Epidermal melanocyte (primary cell): ENCODE data around the gene KCNK10.
"Not testable (repeated sequence)": the region's sequence is repeated elsewhere in the genome, so short reads cannot be mapped to it uniquely, and the experiment has no call there.

Experiments
- DNase-seq: peaks from one replicate; pipeline ENCODE4 v3.0.0; 2011; ENCODE audit warnings: low spot score; ENCODE audit not compliant: insufficient read length

The KCNK10 gene

DNA sequence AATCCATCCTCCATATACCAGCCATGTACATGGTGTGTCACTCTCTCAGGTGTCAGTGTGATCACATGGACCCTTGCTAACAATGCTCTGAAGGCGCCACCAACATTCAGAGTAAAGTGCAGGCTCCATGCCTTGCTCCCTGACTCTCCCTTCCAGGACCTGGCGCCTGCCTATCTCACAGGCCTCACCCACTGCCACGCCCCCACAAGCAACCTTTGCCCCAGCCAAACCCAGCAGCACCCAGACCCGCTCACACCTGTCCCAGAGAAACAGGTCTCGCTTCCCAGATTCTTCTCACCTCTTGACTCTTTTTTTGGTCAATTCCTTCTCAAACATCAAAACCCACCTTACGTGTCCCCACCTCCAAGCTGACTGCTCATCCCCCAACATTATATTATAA, 52.3 kb downstream of the KCNK10 start:
- no peak for DNase-seq

DNA sequence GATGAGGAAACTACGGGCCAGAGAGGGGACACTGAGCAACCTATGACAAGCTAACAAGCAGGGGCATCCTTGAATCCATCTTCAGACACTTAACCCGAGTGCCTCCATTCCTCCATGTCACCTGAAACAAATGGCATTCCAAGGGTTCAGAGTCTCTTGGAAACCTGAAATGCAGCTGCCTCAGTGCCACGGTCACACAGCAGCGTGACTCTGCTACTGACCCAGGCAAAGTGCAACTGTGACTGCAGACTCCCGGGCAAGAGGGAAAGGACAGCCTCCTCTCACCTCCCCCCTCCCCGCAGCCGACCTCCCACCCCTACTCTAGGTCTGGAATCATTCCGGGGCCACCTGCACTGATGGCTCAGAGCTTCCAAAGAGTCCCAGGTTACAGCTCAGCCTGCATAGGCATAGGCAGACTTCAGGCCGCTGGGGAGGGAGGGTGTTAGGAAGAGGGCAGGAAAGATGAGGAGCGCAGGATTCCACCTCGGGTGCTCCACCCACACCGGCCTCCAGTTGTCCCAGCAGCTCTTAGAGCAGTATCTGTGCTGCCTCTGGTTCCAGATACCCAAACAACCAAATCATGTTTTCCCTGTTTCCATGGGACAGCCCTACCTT, 53.2 kb downstream of the KCNK10 start:
- DNase-seq = no peak

DNA sequence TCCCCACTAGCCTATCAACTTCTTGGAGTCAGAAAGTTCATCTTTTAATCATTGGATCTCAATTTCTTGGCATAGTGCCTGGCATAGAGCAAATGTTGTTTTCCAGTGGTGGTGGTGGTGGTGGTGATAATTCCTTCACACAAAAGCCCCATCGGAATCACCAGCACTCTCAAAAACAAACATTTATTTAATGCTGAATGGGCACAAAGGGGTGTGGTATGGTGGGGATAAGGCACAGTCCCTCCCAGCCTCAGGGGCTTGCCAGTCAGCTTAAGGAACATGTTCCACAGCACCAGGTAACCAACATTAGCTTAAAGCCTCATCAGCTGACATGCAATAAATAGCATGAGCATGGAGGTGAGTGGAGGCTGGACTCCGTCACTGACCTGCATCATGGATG, 56.6 kb downstream of the KCNK10 start:
- no peak for DNase-seq

DNA sequence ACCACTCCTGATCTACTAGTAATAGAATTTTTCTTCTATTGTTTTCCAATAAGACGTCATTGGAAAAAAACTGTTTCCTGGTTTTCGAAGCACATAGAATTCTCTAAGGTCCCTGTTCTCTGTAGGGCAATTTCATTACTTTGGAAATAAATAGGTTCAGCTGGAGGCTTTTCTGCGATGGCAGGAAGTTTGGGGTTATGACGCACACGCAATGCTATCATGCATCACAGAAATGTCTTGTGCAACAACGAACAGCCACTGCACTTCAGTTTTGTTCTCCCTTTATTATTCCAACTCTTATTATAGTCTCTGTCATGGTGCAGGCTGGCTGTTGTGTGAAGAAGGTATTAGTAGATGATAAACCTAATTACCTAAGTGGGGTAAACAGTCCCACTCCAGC, 59.0 kb downstream of the KCNK10 start:
- no peak for DNase-seq

DNA sequence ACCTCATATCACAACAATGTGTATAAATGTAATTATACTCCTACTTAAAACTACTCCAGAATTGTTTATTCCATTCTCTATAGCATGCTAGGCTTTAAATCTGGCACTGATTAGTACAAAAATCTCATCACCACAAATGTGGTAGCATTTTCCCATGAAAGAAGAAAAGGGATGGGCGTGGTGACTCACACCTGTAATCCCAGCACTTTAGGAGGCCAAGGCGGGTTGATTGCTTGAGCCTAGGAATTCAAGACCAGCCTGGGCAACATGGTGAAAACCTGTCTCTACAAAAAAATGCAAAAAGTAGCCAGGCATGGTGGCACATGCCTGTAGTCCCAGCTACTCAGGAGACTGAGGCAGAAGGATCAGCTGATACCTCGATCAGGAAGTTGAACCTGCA, 61.8 kb downstream of the KCNK10 start:
- DNase-seq = not testable (repeated sequence)

DNA sequence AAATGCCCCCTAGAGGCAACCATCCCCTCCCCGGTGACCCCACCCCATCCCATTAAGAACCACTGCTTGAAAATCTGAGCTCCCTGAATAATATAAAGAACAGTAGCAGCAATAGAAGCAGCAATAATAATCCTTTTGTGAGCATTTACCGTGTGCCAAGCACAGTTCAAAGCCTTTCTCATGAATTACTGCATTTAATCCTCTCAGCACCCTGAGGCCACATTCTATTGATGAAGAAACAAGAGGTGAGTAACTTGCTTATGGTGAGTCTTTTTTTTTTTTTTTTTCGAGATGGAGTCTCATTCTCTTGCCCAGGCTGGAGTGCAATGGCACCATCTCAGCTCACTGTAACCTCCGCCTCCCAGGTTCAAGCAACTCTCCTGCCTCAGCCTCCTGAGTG, 65.0 kb downstream of the KCNK10 start:
- DNase-seq = no peak

DNA sequence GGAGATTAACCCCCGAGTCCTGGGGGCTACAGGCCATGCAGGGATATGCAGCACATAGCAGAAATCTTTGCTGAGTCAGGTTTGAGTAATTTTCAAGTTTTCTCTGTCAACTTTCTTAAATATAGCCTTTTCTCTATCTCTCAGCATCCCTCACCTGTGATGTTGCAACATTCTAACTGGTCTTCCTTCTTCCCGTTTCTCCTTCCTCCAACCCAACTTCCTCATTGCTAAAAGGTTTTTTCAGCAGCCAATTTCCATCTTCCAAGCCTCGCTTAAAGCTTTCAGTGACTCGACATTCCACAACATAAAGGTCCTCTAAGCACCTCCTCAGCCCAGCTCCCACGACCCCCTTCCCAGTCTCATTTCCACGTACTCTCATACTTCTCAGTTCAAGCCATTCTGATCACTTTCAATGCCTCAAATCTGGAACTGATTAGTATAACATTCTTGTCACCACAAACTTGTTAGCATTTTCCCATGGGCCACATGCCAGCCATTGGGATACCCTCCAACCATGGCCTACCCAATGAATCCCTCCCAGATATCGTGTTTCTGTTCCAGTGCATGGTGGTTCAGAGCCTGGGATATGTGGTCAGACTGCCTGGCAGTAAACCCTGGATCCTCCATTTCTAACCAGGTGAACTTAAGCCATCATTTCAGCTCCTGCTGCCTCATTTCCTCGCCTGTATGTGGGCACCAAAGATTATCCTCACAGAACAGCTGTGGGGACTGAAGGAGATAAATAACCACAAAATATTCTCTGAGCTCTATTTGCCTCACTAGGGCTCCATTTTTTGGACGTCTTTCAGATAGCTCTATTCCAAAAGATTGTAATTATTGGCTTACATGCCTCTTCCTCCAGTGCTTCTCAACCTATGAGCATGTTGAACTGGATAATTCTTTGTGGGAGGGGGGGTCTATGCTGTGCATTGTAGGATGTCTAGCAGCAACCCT, 65.8 kb downstream of the KCNK10 start:
- DNase-seq = no peak

DNA sequence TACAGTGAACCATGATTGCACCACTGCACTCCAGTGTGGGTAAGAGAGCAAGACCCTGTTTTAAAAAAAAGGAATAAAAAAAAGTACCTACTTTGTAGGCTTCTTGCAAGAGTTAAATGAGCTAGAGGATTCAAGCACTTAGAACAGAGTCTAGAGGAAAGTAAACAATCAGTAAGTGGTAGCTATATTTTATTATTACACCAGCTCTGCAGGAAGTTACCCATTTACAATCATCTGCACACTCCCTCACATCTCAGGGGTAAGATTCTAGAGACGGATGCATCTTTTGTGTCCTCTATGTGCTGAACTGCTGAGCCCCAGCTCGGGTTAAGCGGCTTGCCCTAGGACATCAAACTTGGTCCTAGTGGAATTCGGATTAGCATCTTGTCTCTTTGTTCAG, 67.3 kb downstream of the KCNK10 start:
- no peak for DNase-seq

DNA sequence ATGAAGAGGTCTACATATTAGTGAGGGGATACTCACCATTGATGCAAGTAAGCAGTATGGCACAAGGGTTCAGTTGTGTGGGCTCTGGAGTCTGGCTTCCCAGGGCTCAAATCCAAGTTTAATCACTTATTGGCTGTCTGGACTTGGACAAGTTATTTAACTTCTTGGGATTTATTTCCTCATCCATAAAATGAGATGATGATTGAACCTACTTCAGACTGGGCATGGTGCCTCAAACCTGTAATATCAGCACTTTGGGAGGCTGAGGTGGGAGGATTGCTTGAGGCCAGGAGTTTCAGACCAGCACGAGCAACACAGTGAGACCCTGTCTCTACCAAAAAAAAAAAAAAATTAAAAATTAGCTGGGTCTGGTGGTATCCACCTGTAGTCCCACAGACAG, 67.9 kb downstream of the KCNK10 start:
- no peak for DNase-seq

DNA sequence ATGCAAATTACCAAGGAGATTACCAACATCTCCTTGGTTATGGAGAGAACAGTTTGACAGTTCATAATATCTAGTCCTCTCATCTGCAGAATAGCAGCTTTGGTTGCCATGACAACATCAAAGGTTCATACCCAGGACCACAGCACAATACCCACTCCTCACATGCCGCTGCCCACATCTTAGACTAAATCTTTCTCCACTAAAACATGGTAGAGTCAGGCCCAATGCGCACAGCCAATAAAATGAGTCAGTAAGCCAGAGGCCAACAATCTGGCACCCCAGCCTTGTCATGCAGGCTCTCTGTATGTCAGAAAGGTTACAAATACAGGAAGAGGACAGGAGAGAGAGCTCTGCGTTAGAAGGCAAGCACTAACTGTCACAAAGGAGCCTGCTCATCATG, 70.6 kb downstream of the KCNK10 start:
- no peak for DNase-seq

DNA sequence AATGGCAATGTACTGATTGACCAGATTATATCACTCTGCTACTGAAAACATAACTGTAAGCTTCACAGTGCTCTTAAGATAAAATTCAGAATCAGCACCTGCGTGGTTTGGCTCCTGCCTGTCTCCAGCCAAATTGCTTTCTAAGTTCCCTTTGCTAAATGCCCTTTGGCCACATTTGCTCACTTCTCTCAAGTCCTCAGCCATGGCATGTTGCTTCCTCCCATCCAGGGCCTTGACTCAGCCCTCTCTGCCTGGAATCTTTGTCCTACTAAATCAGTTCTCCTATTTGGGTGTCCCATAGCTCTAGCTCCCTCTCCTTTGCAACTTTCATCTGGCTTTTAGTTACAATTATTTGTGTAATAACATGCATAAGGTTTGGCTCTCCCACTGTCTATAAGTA, 71.4 kb downstream of the KCNK10 start:
- DNase-seq = no peak

DNA sequence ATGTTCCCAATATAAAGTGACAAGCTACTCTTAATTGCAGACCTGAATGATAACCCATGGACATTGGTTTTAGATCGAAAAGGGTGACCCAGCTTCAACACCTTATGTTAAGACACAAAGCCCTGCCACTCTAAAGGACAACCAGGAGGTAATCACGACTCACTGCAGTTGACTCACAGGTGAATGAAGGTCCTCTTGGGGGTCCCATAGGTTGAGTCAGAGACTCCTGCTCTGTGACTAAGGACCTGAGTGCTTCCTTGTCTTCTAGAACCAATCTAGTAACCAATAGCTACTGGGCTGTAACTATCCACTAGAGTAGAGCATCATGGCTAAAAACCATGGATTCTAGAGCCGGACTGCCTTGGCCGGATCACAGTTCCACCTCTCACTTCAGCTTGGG, 73.8 kb downstream of the KCNK10 start:
- DNase-seq = no peak

DNA sequence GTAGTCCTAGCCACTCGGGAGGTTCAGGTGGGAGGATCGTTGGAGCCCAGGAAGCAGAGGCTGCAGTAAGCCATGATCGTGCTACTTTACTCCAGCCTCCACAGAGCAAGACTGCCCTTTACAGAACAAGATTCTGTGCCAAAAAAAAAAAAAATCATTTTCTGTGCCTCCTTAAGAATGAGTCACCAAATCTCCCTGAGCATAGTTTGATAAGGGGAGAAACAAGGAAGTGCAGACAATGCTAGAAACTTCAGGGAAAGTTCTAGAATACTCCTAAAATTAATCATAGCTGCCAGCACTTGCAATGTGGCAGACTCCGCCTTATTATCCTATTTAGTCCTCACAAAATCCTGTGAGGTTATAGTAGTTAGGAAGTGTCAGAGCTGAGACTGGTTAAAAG, 74.5 kb downstream of the KCNK10 start:
- no peak for DNase-seq

DNA sequence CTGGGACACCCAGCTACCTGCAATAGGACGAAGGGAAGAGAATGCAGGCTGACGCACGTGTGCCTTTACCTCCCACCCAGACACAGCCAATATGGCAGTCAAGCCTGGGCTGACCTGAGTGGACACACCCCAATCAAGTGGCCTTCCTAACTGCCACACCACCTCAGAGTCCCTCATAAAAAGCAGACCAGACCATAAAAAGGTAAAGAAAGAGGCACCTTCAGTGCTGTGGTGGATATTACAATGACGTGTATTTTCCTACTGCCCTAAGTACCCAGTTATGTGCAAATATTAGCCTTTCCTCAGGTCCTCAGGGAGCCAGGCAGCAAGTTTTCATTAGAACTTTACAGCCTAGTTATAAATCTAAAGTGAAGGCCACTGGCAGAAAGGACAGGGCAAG, 75.8 kb downstream of the KCNK10 start:
- no peak for DNase-seq

DNA sequence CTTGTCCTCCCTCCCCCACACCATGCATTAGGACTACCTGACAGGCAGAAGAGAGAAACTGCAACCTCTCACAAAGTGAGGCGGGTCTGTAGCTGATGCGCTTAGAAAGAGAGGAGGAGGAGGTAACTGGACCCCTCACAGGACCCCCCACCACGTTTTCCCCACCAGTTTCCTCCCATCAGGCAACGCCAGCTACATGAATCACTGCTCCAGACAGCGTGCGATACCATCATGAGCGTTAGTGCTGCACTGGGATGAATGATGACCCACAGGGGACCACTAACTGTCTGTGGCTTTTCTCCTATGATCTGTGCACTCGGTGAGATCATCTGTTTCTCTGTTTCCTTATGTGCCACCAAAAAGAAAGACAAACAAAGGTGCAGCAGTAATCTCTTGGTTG, 77.7 kb downstream of the KCNK10 start:
- DNase-seq = no peak

DNA sequence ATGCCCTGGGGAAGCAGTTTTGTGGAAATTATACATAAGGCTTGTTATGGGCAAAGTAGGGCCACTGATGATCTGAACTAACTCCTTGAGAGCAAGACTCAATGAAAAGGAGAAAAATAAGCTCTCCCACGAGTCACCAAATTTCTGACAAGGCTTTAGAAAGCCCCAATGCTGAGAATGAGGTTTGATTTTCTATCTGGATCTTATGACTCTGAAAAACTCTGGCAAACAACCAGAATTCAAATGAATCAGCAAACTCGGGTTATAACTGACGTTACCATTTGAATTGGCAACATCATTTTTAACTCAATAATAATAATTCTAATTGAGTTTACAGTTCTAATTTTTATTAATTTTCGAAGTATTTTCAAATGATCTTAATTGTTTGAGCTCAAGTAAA, 79.1 kb downstream of the KCNK10 start:
- DNase-seq = no peak

DNA sequence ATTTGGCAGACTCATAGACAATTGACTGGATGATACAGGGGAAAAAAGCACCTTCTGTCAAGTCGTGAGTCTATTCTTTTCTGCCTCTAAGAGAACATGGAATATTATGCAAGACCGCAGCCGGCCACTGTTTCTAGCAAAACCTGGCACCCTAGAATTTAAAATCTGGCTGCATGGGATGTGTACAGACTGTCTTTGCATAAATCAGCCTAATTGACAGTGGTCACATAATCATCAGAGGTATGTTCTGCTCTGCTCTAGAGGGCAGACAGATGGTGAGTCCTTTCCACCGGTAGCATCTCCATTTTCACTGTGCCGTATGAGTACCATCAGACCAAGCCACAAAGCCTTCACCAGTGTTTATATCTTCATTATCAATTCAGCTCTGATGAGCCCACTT, 80.6 kb downstream of the KCNK10 start:
- no peak for DNase-seq

DNA sequence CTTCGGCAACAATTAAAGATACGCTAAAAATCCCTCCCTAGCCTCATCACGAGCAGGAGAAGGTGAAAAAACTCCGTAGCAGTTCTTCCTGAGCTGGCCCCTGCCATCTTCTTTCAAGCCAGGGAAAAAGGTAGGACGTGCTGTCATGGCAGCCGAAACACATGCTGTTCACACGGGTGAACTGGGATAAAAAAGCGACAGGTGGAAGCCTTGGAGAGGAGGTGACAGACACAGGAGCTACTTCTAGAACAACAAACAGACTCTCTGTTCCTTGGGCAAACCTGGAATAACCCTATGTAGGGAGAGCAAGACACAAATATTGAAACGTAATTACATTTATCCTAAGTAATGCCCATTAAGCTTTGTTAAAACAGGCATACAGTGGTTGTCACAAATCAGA, 81.3 kb downstream of the KCNK10 start:
- no peak for DNase-seq

DNA sequence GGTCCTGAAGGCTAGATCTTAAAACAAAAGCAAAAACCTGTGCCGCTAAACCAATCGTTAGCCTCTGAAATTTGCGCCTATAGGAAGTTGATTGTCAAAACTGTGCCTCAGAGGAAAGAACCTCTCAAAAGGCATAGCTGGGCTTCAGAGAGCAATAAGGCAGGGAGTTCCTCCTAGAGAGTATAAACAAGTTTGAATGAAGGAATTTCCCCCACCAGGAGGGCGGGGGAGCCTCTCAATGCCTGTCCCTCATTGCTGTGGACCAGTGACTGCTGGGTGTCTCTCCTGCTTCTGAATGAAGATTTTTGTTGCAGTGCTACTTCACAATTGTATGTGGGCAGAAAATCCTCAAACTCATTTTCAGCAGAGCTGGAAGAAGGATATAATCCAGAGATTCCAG, 88.6 kb downstream of the KCNK10 start:
- DNase-seq = no peak

DNA sequence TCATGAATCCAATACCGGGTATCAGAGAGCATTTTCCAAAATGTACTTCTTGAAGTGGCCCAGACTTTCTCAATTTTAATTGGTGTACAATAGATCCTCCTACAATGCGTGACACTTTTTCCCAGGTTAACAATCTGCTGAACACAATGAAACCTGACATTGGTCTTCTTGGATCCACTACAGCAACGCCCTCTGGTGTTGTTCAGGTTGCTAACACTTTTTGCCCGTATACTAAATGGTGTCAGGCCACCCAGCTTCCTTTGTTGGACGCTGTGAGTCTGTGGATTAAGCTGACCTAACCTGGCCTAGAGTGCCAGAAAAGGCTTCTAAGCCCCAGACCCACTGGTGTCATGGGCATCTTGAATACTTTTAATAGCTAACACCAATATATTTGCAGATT, 89.2 kb downstream of the KCNK10 start:
- DNase-seq = no peak

DNA sequence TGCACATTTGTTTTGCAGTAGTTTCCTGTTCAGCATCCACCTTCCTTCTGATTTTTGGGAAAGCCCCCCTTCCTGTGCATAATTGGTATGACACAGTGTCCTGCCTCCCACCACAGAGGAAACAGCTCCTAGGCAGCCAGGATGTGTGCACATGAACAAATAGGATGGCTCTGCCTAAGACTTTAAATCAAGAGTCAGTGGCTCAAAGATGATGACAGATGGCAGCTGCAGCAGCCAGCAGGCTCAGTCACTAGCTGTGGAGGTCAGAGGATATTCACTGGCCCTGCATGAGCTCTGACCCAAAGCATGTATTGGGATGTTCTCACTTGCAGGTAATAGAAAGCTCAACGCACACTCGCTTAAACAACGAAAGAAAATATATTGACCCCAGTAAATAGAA, 90.3 kb downstream of the KCNK10 start:
- DNase-seq = no peak

DNA sequence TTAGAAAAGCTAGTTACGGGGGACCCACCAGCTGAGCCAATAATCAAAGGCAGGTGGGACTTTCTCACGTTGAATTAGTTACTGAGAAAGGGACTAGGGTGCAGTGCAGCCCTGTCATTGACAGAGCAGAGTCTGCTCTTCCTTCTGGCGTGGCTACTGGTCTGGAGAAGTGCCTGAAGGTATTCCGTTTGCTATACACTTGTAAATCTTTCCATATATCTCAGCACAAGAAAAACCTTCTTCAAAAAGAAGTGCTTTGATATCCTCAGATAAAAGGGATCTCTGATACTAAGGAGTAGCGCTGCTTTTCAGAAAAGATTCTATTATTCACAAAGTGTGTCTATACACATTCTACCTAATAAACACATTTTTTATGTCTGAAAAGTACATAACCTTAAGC, 91.5 kb downstream of the KCNK10 start:
- no peak for DNase-seq

DNA sequence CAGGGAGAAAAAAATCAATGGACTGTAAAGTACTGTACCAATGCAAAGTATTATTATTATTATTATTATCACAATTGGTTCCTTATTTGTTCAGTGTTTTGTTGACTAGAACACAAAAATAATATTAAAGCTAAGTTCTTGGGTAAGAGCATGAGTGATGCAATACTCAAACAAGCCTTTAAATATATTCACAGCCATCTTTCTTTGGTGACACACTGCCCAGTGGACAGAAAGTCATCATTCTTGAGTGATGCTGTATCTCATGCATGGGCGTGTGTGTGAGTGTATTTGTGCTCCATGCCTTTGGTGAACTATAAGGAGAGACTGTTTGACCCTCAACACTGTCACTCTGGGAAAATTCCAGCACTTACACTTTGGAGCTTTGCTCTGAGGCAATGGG, 93.6 kb downstream of the KCNK10 start:
- DNase-seq = no peak
